DMS53 (cell line): ENCODE measurements around the gene ARL2BP.
A peak's percentile ranks its signal among the peaks of the same experiment; 100 is the strongest.

Experiments
- DNase-seq: peaks from one replicate; lab custom pipeline; 2025; lab: John Stamatoyannopoulos, UW

Gene ARL2BP

DNA sequence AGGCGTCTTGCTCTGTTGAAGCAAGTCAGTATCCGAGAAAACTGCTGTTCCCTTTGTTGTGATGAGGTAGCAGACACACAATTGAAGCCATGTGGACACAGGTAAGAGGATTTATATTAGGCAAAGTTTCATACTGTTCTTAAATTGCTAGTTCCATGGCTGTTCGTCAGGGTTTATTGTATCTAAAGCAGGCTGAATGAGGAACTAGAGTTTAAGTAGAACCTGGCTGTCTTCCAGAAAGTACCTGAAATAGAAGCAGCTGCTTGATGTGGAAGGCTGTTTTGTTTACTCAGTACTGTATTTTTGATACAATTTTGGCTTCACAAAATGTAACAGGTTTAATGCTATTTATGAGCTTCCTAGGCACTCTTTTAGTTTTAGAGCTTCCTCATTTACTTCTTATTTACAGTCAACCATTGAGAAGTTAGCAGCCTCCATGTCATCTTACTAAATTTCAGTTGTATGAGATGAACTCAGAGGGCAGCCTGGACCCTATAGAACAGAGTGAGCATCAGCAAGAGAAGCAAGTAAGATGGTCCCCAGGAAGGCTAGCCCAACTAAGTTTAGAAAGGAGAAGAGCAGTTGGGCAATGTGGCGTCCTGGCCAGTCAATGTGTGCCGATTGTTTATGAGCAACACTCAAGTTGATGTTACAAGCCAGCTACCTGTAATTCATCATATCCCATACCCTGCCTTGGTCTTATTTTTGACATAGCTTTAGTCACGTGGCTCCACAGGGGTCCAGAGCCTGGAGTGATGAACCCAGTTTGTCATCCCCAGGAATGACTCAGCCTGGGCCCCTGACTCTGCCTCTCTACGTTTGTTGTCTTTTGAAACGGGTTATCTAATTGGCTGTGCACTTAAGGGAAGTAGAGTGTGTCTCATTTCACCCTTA is 9.7 kb upstream of the ARL2BP start:
- peak; percentile 55 for DNase-seq

- no peak for DNase-seq
Measured at GRCh38 chr16:57236022-57236350, 9.1 kb upstream of the ARL2BP start.

GRCh38 chr16:57238682-57239081 is 6.4 kb upstream of the ARL2BP start:
- no peak for DNase-seq

- DNase-seq: no peak
Measured at GRCh38 chr16:57239107-57239506, 6.0 kb upstream of the ARL2BP start.

GRCh38 chr16:57240851-57241250 is 4.2 kb upstream of the ARL2BP start:
- no peak for DNase-seq

- no peak for DNase-seq
Measured at GRCh38 chr16:57242650-57243049, 2.4 kb upstream of the ARL2BP start.

- DNase-seq: no peak
Measured at GRCh38 chr16:57244463-57244766, 644 bp upstream of the ARL2BP start.

GRCh38 chr16:57245472-57246113 is 534 bp downstream of the ARL2BP start:
- DNase-seq: peak; percentile 76

DNA sequence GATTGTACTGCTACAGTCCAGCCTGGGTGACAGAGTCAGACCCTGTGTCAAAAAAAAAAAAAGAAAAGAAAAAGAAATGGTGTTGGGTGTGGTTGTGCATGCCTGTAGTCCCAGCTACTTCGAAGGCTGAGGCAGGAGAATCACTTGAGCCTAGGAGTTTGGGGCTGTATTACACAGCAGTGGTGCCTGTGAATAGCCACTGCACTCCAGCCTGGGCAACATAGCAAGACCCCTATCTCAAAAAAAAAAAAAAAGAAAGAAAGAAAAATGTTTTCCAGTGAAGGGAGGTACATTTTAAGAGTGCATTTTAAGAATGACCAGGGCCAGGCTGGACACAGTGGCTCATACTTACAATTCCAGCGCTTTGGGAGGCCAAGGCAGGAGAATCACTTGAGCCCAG is 6.3 kb downstream of the ARL2BP start:
- no peak for DNase-seq

GRCh38 chr16:57252148-57252721 is 7.2 kb downstream of the ARL2BP start:
- DNase-seq: peak; percentile 37

- DNase-seq: no peak
Measured at GRCh38 chr16:57253466-57253865, 8.4 kb downstream of the ARL2BP start.

DNA sequence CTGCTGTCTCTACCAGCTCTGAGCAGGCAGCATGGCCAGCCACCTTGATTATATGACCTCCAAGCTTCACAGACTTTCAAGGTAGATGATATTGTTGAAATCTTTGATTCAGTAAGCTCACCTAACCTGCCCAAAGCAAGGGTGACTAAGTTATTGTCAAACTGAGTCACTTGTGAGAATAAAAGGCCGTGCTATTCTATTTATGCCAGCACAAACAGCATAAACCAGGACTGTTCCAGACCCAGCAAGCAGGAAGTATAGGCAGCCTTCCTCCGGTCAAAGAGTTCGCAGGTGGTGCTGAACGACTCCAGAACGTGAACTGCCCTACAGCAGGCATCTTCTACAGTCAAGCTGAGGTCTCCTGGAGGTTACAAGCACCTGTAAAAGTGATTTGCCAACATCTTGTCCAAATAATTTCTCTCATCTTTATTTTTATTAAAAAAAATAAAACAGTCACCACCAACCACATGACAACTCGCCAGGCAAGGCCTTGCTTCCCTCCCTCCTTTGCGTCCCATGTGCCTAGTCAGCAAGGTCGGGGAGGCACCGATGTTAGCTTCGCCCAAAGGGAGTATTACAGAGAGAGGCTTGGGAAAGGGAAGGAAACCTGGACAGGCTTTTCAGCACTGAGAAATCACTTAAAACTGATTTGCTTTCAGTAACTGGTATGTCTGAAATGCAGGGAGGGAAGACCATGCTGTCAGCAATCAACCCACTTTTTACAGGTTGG is 10.8 kb downstream of the ARL2BP start:
- no peak for DNase-seq

- DNase-seq: no peak
Measured at GRCh38 chr16:57256601-57257395, 11.7 kb downstream of the ARL2BP start.

GRCh38 chr16:57257455-57258070 is 12.5 kb downstream of the ARL2BP start:
- DNase-seq: no peak

DNA sequence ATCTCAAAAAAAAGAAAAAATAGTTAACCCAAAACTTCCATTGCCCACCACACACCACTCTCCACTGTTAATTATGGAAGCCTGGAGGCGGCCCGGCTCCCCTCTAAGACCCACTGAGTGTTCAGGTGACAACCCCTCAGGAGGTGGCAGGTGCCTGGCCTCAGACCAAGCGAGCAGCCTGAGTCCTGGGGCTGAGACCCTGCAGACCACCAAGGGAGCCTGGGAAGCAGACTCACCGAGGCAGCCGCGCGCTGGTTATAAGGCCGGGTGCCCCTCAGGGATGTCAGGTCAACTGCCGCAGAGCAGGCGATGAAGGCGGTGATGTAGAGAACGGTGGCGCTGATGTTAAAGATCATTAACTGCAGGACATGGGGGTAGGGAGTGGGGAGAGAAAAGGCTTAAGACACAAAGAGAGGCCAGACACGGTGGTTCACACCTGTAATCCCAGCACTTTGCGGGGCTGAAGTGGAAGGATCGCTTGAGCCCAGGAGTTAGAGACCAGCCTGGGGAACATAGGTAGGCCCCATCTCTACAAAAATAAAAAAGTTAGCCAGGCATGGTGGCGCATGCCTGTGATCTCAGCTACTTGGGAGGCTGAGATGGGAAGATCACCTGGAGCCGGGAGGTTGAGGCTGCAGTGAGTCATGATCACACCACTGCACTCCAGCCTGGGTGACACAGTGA is 13.3 kb downstream of the ARL2BP start:
- DNase-seq: no peak

GRCh38 chr16:57258910-57259475 is 13.9 kb downstream of the ARL2BP start:
- no peak for DNase-seq

- DNase-seq: peak; percentile 52
Measured at GRCh38 chr16:57260294-57260929, 15.4 kb downstream of the ARL2BP start.

GRCh38 chr16:57261806-57262205 is 16.7 kb downstream of the ARL2BP start:
- DNase-seq: no peak

- no peak for DNase-seq
Measured at GRCh38 chr16:57262841-57263540, 17.9 kb downstream of the ARL2BP start.
